Erythroblast (primary cell): ENCODE results near the gene KITLG.

Experiments
- GATA1 ChIP-seq: IDR thresholded peaks from 2 replicates; pipeline ENCODE4 v1.6.1; 2011; ENCODE audit warnings: low read depth, mild to moderate bottlenecking, control low read depth, low read length, moderate library complexity
- POLR2A ChIP-seq: IDR thresholded peaks from 2 replicates; pipeline ENCODE4 v1.6.1; 2011; ENCODE audit warnings: mild to moderate bottlenecking, low read length

- TF ChIP-seq POLR2A (no peak), GATA1 (no peak)
Measured at GRCh38 chr12:88544991-88545980, 35.0 kb downstream of the KITLG start.
